Ishikawa (cell line): ENCODE measurements around the gene MYO9A.

ENCODE experiments used
- CEBPB ChIP-seq: IDR thresholded peaks from 2 replicates; pipeline ENCODE4 v1.6.1; 2012
- CREB1 ChIP-seq: IDR thresholded peaks from 2 replicates; pipeline ENCODE4 v1.6.1; 2012; ENCODE audit warnings: low read depth
- EGR1 ChIP-seq: IDR thresholded peaks from 2 replicates; pipeline ENCODE4 v1.6.1; 2012
- EP300 ChIP-seq: IDR thresholded peaks from 2 replicates; pipeline ENCODE4 v1.6.1; 2012; ENCODE audit warnings: borderline replicate concordance
- FOXM1 ChIP-seq: IDR thresholded peaks from 2 replicates; pipeline ENCODE4 v1.6.1; 2012; ENCODE audit warnings: low read depth, borderline replicate concordance
- NFIC ChIP-seq: IDR thresholded peaks from 2 replicates; pipeline ENCODE4 v1.6.1; 2012
- RAD21 ChIP-seq: IDR thresholded peaks from 2 replicates; pipeline ENCODE4 v1.6.1; 2012; ENCODE audit warnings: low read depth
- TAF1 ChIP-seq: IDR thresholded peaks from 2 replicates; pipeline ENCODE4 v1.6.1; 2012; ENCODE audit warnings: low read depth, mild to moderate bottlenecking
- TCF12 ChIP-seq: IDR thresholded peaks from 2 replicates; pipeline ENCODE4 v1.6.1; 2012; ENCODE audit warnings: low read depth
- TEAD4 ChIP-seq: IDR thresholded peaks from 2 replicates; pipeline ENCODE4 v1.6.1; 2012
- YY1 ChIP-seq: IDR thresholded peaks from 2 replicates; pipeline ENCODE4 v1.6.1; 2012; ENCODE audit warnings: low read depth
- ZBTB7A ChIP-seq: IDR thresholded peaks from 2 replicates; pipeline ENCODE4 v1.6.1; 2012; ENCODE audit warnings: low read depth
- TF ChIP-seq, protein P1 (sequence below): IDR thresholded peaks from 2 replicates; pipeline ENCODE4 v1.6.1; 2012; ENCODE audit warnings: low read depth, mild to moderate bottlenecking
- TF ChIP-seq, protein P2 (sequence below): IDR thresholded peaks from 2 replicates; pipeline ENCODE4 v1.6.1; 2012
- TF ChIP-seq, protein P3 (sequence below): IDR thresholded peaks from 2 replicates; pipeline ENCODE4 v1.6.1; 2012

The MYO9A gene

DNA sequence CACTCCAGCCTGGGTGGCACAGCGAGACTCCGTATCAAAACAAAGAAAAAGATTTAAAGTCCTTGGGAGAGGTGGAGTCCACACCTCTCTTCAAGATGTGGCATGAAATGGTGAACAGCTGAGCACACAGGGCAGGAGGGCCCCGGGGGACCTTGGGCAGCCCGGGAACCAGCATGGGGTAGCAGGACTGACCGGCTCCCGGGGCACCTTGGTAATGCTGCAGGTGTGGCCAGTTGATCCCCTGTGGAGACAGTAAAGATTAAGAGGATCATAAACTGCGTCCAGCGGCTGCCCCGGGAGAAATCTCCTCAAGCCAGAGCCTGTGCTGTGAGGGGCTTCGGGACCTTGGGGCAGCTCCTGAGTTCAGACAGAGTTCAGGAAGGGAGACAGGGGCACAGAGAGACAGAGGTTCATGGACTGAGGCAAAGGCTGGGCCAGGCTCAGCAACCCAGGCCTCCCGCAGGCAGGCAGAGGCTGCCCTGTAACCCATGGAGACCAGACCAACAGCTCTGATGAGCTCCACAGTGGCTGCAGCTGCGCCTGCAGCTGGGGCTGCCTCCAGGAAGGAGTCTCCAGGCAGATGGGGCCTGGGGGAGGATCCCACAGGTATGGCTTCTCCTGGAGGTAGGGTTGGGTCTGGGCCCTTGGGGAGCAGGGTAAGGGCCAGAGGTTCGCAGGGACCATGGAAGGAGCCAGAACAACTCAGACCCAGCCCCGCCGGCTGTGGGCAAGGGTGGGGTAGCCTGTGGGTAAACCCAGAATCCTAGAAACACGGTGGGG, 307.5 kb downstream of the MYO9A start, which contains the start of gene NR2E3:
Gene NR2E3, plus strand, starts transcription at position 299 of the 780 bp plus-strand sequence. Its CDS starts 190 bp downstream, at position 489.
- TF ChIP-seq TEAD4 (no peak), EP300 (0 out of 2 replicates have a peak, but pooled peaks have one; percentile 32)

DNA sequence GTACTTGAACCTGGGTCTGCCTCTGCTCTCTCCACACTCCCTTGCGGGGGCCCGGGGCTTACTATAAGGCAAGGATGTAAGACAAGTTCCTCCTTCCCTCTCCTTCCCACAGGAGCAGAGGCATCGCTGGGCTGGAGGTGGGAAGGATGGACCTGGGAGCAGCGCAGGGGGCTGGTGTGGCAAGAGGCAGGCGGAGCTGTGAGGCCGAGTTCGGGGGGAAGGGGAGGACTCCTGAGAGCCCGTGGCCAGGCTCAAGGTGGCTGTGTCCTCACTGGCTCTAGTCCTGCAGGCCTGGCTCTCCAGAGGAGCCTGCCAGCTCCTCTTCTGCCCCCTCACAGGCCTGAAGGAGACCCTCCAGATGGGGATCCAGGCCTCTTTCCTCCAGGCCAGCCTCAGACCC, 308.6 kb downstream of the MYO9A start:
- TF ChIP-seq NFIC (no peak), FOXM1 (no peak), YY1 (no peak), CREB1 (no peak), TEAD4 (no peak), RAD21 (no peak), CEBPB (no peak), EGR1 (no peak), TAF1 (no peak)
- TF ChIP-seq, protein P1, sequence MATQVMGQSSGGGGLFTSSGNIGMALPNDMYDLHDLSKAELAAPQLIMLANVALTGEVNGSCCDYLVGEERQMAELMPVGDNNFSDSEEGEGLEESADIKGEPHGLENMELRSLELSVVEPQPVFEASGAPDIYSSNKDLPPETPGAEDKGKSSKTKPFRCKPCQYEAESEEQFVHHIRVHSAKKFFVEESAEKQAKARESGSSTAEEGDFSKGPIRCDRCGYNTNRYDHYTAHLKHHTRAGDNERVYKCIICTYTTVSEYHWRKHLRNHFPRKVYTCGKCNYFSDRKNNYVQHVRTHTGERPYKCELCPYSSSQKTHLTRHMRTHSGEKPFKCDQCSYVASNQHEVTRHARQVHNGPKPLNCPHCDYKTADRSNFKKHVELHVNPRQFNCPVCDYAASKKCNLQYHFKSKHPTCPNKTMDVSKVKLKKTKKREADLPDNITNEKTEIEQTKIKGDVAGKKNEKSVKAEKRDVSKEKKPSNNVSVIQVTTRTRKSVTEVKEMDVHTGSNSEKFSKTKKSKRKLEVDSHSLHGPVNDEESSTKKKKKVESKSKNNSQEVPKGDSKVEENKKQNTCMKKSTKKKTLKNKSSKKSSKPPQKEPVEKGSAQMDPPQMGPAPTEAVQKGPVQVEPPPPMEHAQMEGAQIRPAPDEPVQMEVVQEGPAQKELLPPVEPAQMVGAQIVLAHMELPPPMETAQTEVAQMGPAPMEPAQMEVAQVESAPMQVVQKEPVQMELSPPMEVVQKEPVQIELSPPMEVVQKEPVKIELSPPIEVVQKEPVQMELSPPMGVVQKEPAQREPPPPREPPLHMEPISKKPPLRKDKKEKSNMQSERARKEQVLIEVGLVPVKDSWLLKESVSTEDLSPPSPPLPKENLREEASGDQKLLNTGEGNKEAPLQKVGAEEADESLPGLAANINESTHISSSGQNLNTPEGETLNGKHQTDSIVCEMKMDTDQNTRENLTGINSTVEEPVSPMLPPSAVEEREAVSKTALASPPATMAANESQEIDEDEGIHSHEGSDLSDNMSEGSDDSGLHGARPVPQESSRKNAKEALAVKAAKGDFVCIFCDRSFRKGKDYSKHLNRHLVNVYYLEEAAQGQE, result no peak
- TF ChIP-seq, protein P2, sequence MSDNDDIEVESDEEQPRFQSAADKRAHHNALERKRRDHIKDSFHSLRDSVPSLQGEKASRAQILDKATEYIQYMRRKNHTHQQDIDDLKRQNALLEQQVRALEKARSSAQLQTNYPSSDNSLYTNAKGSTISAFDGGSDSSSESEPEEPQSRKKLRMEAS, result no peak

DNA sequence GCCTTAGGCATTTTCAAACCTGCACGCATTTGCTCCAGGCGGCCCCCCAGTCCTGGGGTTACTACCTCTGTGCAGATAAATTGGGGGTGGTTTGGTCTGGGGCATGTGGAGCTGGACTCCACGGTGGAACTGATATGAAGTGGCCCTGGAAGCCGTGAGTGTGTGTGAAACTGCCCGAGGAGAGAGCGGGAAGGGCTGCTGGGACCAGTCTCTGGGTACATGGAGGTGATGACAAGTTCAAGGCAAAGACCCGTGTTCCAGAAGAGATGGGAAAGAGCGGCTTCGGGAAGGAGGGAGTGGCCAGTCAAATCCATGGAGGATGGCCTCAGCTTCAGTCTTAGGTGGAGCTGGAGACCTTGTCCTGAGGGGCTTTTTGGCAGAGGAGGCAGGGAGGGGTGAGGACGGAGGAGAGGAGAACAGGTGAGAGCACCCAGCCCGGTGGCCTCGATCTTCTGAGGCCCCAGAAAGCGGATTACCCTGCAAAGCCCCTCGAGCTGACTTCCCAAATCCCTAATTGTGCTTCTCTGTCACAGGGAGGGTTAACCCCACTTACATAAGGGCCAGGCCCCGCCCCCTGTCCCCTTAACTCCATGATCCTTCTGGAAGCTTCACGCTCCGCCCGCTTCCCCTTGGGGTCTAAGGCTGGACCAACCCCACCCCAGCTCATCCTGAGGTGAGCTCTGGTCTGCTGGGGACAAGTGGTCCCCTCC, 309.5 kb downstream of the MYO9A start:
- TF ChIP-seq YY1, result no peak
- no peak for TF ChIP-seq FOXM1
- no peak for TF ChIP-seq CEBPB
- no peak for TF ChIP-seq CREB1
- TF ChIP-seq EGR1, result no peak
- TF ChIP-seq, protein P2, result no peak
- no peak for TF ChIP-seq TEAD4
- TF ChIP-seq, protein P1, result no peak
- TF ChIP-seq TCF12, result no peak
- TF ChIP-seq RAD21, result no peak
- no peak for TF ChIP-seq ZBTB7A
- TF ChIP-seq NFIC, result no peak
- no peak for TF ChIP-seq TAF1
- TF ChIP-seq EP300, result no peak
- TF ChIP-seq, protein P3, sequence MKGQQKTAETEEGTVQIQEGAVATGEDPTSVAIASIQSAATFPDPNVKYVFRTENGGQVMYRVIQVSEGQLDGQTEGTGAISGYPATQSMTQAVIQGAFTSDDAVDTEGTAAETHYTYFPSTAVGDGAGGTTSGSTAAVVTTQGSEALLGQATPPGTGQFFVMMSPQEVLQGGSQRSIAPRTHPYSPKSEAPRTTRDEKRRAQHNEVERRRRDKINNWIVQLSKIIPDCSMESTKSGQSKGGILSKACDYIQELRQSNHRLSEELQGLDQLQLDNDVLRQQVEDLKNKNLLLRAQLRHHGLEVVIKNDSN, result no peak

DNA sequence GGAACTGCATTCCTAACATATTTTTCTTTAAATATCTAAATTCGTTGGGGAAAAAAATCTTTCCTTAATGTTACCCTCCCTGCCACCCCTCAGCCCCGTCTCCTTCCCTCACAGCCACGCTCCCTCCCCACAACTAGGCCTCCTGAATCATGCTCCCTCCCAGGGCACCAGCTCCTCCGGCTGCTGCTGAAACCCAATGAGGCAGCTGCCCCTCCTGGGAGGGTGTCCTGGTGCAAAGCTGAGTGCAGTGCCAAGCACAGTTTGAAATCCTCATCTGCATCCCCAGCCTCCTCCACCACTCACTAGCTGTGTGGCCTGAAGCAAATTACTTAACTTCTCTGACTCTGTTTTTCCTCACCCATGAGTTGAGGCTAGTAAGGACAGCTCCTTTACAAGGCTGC, 310.3 kb downstream of the MYO9A start:
- no peak for TF ChIP-seq EGR1
- TF ChIP-seq CREB1, result no peak
- TF ChIP-seq FOXM1, result no peak
- TF ChIP-seq TEAD4, result no peak
- no peak for TF ChIP-seq EP300
- TF ChIP-seq ZBTB7A, result no peak
- TF ChIP-seq, protein P3, result no peak
- no peak for TF ChIP-seq RAD21
- TF ChIP-seq YY1, result no peak

DNA sequence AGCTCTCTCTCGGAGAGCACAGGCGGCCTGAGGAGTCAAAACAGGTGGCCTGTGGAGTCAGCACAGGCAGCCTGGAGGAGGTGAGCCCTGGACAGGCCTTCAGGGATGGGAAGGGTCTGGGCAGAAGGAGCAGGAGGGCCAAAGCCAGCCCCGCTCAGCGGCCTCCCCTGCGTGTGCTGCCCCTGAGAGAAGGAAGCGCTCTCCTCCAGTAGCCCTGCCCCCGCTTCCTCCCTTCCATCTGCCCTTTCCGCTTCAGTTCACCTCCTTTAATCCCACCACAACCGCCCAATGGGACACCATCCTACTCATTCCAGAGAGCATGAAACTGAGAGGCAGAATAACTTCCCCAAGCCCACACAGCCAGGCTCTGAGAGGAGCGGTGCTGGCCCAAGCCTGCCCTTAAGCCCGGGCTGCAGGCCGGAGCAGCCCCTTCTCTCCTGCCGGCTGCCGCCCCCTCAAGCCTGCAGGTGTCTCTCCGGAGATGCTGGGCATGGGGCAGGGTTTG, 310.8 kb downstream of the MYO9A start:
- no peak for TF ChIP-seq EP300
- TF ChIP-seq, protein P1, result no peak
- TF ChIP-seq EGR1, result peak; percentile 28; the same call in 1 of the 2 replicates
- TF ChIP-seq FOXM1, result no peak
